Lower leg skin (tissue), 3 donors: Measurements from ENCODE around the gene CHD3.

ENCODE experiments used
- POLR2A ChIP-seq, 2 donors: fragments of 450-650 bp; IDR thresholded peaks; one replicate each; pipeline ENCODE4 v1.6.1; 2016 to 2017; ENCODE audit warnings: antibody characterized with exemption in 2 of 2, mild to moderate bottlenecking in 1 of 2, moderate library complexity in 1 of 2
- TF ChIP-seq, protein P1 (sequence below), 3 donors: fragments of 450-650 bp; IDR thresholded peaks; one replicate each; pipeline ENCODE4 v1.5.1; 2016; ENCODE audit warnings: antibody characterized with exemption in 3 of 3, mild to moderate bottlenecking in 3 of 3, moderate library complexity in 2 of 3

DNA sequence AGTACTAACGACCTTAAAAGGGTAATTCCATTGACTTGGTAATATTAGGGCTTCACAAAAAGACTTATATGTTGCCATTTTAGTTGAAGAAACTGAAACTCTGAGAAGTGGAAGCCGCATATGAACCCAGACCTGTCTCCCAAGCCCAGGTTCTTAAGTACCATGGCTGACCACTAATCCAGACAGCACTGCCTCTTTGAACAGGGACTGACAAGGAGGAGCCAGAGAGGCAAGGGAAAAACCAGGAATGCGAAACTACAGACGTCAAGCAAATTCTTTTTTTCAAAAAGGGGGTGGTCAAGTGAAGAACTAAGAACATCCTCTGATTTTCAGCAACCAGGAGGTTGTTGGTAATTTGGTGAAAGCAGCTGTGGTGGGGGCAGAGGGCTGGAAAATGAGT, 15.5 kb upstream of the CHD3 start:
- TF ChIP-seq, protein P1, sequence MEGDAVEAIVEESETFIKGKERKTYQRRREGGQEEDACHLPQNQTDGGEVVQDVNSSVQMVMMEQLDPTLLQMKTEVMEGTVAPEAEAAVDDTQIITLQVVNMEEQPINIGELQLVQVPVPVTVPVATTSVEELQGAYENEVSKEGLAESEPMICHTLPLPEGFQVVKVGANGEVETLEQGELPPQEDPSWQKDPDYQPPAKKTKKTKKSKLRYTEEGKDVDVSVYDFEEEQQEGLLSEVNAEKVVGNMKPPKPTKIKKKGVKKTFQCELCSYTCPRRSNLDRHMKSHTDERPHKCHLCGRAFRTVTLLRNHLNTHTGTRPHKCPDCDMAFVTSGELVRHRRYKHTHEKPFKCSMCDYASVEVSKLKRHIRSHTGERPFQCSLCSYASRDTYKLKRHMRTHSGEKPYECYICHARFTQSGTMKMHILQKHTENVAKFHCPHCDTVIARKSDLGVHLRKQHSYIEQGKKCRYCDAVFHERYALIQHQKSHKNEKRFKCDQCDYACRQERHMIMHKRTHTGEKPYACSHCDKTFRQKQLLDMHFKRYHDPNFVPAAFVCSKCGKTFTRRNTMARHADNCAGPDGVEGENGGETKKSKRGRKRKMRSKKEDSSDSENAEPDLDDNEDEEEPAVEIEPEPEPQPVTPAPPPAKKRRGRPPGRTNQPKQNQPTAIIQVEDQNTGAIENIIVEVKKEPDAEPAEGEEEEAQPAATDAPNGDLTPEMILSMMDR (IDR thresholded peaks at IDR 0.05): no peak
- TF ChIP-seq POLR2A (IDR thresholded peaks at IDR 0.05): no peak
